Keratinocyte (primary cell): ENCODE data around the gene MAP1LC3C. TPM values are rescaled to one million over a fixed set of nuclear protein-coding genes. Genes with fewer than 3 reads are reported as not detected.

Experiments used
- DNase-seq: peaks from one replicate; pipeline ENCODE4 v3.0.0-alpha.2; 2011; ENCODE audit warnings: low read depth, missing footprints, low spot score
- FAIRE-seq: peaks from 2 replicates; lab custom pipeline; 2011; peaks lifted over from hg19 to GRCh38; lab: Jason Lieb, UNC
- H2AFZ ChIP-seq: 2 replicates; pipeline ENCODE4 v1.6.0; 2012; ENCODE audit warnings: low read length, control low read depth, inconsistent platforms; ENCODE audit not compliant: control insufficient read depth
- H3K27ac ChIP-seq: 2 replicates; pipeline ENCODE4 v1.5.1; 2011; ENCODE audit warnings: low read length; ENCODE audit not compliant: control insufficient read depth, insufficient read depth
- H3K27me3 ChIP-seq: 3 replicates; pipeline ENCODE4 v1.6.0; 2011; ENCODE audit warnings: low read length; ENCODE audit not compliant: control insufficient read depth, insufficient read depth; ENCODE audit errors: extremely low read depth
- H3K36me3 ChIP-seq, 2 experiments: 2 replicates in 1 of 2; 3 replicates in 1 of 2; pipeline ENCODE4 v1.5.1; 2011; ENCODE audit warnings: low read length in 2 of 2, mild to moderate bottlenecking in 1 of 2; ENCODE audit not compliant: control insufficient read depth in 2 of 2, insufficient read depth in 2 of 2; ENCODE audit errors: extremely low read depth in 1 of 2
- H3K4me1 ChIP-seq: 3 replicates; pipeline ENCODE4 v1.5.1; 2011; ENCODE audit warnings: low read length; ENCODE audit not compliant: control insufficient read depth, insufficient read depth; ENCODE audit errors: extremely low read depth
- H3K4me2 ChIP-seq: 3 replicates; pipeline ENCODE4 v1.6.0; 2011; ENCODE audit warnings: low read depth, low read length; ENCODE audit not compliant: control insufficient read depth, insufficient read depth; ENCODE audit errors: extremely low read depth
- H3K4me3 ChIP-seq, 3 experiments: fragments of 200-600 bp in 1 of 3; sonication (generic) in 1 of 3; 2 replicates in 2 of 3; 3 replicates in 1 of 3; pipeline ENCODE4 v1.5.1; 2011 to 2016; ENCODE audit warnings: low read length in 3 of 3, mild to moderate bottlenecking in 3 of 3, control low read depth in 2 of 3, inconsistent platforms in 1 of 3, low read depth in 1 of 3, mixed read lengths in 1 of 3, mixed run types in 1 of 3, moderate library complexity in 1 of 3; ENCODE audit not compliant: control insufficient read depth in 2 of 3, insufficient read depth in 2 of 3; ENCODE audit errors: extremely low read depth in 1 of 3
- H3K79me2 ChIP-seq: 2 replicates; pipeline ENCODE4 v1.6.0; 2012; ENCODE audit warnings: low read length; ENCODE audit not compliant: control insufficient read depth, insufficient read depth
- H3K9ac ChIP-seq: 3 replicates; pipeline ENCODE4 v1.6.0; 2011; ENCODE audit warnings: low read length; ENCODE audit not compliant: control insufficient read depth, insufficient read depth; ENCODE audit errors: extremely low read depth
- H3K9me1 ChIP-seq: 3 replicates; pipeline ENCODE4 v1.6.0; 2011; ENCODE audit warnings: low read length; ENCODE audit not compliant: control insufficient read depth, insufficient read depth; ENCODE audit errors: extremely low read depth
- H3K9me3 ChIP-seq: 2 replicates; pipeline ENCODE4 v1.5.1; 2012; ENCODE audit warnings: low read depth, low read length; ENCODE audit not compliant: control insufficient read depth
- H4K20me1 ChIP-seq: 3 replicates; pipeline ENCODE4 v1.6.0; 2011; ENCODE audit warnings: low read length; ENCODE audit not compliant: control insufficient read depth, insufficient read depth; ENCODE audit errors: extremely low read depth
- CTCF ChIP-seq, 3 experiments: IDR thresholded peaks in 1 of 3; conservative IDR thresholded peaks in 1 of 3; optimal IDR thresholded peaks in 1 of 3; 2 replicates in 2 of 3; 3 replicates in 1 of 3; pipeline versions ENCODE3 to v1.5.1; 2011; ENCODE audit warnings: low read length in 3 of 3, mild to moderate bottlenecking in 3 of 3, moderate library complexity in 2 of 3, control low read depth in 1 of 3, inconsistent platforms in 1 of 3; ENCODE audit not compliant: insufficient read depth in 2 of 3; ENCODE audit errors: extremely low read depth in 1 of 3
- EZH2 ChIP-seq: IDR thresholded peaks from one replicate; pipeline ENCODE4 v1.6.1; 2012; ENCODE audit warnings: inconsistent platforms, mild to moderate bottlenecking, low read length, moderate library complexity
- dilution Hi-C: fragments of 300-500 bp; cut with MboI; formaldehyde crosslinking; loops from one replicate; pipeline ENCODE4 v1.7.0; 2020; ENCODE audit warnings: low sequenced_read_pairs; ENCODE audit not compliant: extremely low pct_ligation_motif_present
- polyA plus RNA-seq, 5 experiments: library from polyadenylated mRNA; depleted of rRNA in 3 of 5; stranded (reverse) in 3 of 5; stranded (forward) in 1 of 5; unstranded in 1 of 5; fragments of >200 nt; gene quantifications; 1 replicate in 1 of 5; 2 replicates in 3 of 5; 3 replicates in 1 of 5; pipeline versions ENCODE4 v1.2.1 to v1.2.3, GENCODE V29; 2011 to 2012; ENCODE audit warnings: missing spikeins in 2 of 5, low read depth in 1 of 5, low replicate concordance in 1 of 5

Gene MAP1LC3C
- polyA plus RNA-seq, 1 donor (not counting 4 experiments of a cell fraction or from before 2014, with no cell fraction given): not detected

- no peaks in the 10 kb centered on the region for H3K4me1 ChIP-seq
- H3K27me3 ChIP-seq: no peaks in the 10 kb centered on the region
- FAIRE-seq: no peak
- no peak overlapping the region for H3K4me2 ChIP-seq
- H3K4me3 ChIP-seq: no peak overlapping the region
- TF ChIP-seq CTCF (optimal IDR thresholded peaks at IDR 0.05 in 1 of 3, IDR thresholded peaks at IDR 0.05 in 1 of 3, conservative IDR thresholded peaks at IDR 0.05 in 1 of 3; ENCODE audit: extremely low read depth in 1 of 3, insufficient read depth in 2 of 3, low read length in 3 of 3): no peak
- no peak for TF ChIP-seq EZH2
- no peak overlapping the region for H3K27ac ChIP-seq
- H3K9me1 ChIP-seq: no peaks in the 10 kb centered on the region
- no peaks in the 10 kb centered on the region for H3K9me3 ChIP-seq
- DNase-seq: no peak
- no peaks in the 10 kb centered on the region for H4K20me1 ChIP-seq
- H3K36me3 ChIP-seq: no peaks in the 10 kb centered on the region
- H2AFZ ChIP-seq: no peak overlapping the region
- H3K9ac ChIP-seq: no peak overlapping the region
- dilution Hi-C loops: no loop called here
- no peaks in the 10 kb centered on the region for H3K79me2 ChIP-seq
Observed at GRCh38 chr1:241979926-241980325, 19.0 kb downstream of the MAP1LC3C start.

GRCh38 chr1:241979071-241979470, 19.8 kb downstream of the MAP1LC3C start:
- dilution Hi-C loops: no loop called here
- Histone ChIP-seq H2AFZ (no peak overlapping the region), H3K4me1 (no peaks in the 10 kb centered on the region), H3K9me3 (no peaks in the 10 kb centered on the region), H3K27me3 (no peaks in the 10 kb centered on the region), H3K4me2 (no peak overlapping the region), H4K20me1 (no peaks in the 10 kb centered on the region), H3K79me2 (no peaks in the 10 kb centered on the region), H3K36me3 (no peaks in the 10 kb centered on the region), H3K9me1 (no peaks in the 10 kb centered on the region), H3K27ac (no peak overlapping the region), H3K4me3 (no peak overlapping the region), H3K9ac (no peak overlapping the region)
- TF ChIP-seq EZH2 (no peak), CTCF (optimal IDR thresholded peaks at IDR 0.05 in 1 of 3, IDR thresholded peaks at IDR 0.05 in 1 of 3, conservative IDR thresholded peaks at IDR 0.05 in 1 of 3; ENCODE audit: extremely low read depth in 1 of 3, insufficient read depth in 2 of 3, low read length in 3 of 3) (no peak)
- FAIRE-seq (no peak), DNase-seq (no peak)
